Measurements from ENCODE around the gene CRACR2A. TPM values are rescaled to one million over a fixed set of nuclear protein-coding genes. Genes with fewer than 3 reads are reported as not detected.

The CRACR2A gene
- total and polyA plus RNA-seq, 9 of the 15 experiments (the other 6 are each of a cell fraction or from before 2014, with no cell fraction given) = 2.1 to 15.1 (median 10.4) TPM

DNA sequence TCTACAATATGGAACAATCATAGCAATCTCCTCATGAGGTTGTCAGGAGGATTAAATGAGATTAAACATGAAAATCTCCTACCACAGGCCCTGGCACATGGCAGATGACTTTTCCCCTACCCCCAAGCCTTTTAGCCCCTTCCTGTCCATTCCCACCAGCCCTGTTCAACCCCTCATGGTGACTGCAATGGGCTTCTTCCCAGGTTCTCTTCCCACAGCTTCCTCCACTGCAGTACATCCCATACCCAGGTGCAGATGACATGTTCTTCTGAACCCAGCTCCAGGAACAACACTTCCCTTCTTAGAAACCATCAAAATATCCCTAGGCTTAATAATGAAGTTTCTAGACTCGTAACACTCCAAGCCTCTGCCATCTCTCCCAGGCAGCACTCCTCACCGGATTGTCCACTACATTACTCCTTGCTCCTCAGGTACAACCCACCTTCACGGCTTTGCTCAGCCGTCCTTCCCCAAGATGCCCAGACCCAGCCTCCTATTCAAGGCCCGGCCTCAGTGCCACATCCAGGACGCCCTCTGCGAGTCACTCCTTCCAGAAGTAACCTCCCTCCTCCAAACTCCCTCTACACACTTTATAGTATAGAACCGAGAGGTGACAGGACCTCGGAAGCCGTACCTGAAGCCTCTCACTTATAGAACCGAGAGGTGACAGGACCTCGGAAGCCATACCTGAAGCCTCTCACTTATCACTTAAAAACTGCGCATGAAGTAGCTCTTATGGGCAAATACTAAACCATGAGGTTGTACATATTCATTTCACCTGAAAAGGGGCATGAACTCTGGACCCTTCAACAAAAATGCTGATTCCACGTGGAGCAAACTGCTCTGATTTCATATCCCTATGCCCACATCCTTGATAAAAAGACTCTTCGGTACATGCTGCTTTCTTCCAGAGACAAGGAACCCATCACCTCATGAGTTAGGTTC is 1.5 kb downstream of the CRACR2A start (continued):
- TF ChIP-seq GTF2E2 (tag; IDR thresholded peaks at IDR 0.05) (no peak), DNMT1 (IDR thresholded peaks at IDR 0.05) (no peak), HOXB6 (CRISPR knock-in tag; IDR thresholded peaks at IDR 0.05; ENCODE audit: borderline replicate concordance) (no peak), MCM3 (IDR thresholded peaks at IDR 0.05) (no peak), TCFL5 (CRISPR knock-in tag; conservative IDR thresholded peaks at IDR 0.05) (no peak)
- TF ChIP-seq, protein P1, sequence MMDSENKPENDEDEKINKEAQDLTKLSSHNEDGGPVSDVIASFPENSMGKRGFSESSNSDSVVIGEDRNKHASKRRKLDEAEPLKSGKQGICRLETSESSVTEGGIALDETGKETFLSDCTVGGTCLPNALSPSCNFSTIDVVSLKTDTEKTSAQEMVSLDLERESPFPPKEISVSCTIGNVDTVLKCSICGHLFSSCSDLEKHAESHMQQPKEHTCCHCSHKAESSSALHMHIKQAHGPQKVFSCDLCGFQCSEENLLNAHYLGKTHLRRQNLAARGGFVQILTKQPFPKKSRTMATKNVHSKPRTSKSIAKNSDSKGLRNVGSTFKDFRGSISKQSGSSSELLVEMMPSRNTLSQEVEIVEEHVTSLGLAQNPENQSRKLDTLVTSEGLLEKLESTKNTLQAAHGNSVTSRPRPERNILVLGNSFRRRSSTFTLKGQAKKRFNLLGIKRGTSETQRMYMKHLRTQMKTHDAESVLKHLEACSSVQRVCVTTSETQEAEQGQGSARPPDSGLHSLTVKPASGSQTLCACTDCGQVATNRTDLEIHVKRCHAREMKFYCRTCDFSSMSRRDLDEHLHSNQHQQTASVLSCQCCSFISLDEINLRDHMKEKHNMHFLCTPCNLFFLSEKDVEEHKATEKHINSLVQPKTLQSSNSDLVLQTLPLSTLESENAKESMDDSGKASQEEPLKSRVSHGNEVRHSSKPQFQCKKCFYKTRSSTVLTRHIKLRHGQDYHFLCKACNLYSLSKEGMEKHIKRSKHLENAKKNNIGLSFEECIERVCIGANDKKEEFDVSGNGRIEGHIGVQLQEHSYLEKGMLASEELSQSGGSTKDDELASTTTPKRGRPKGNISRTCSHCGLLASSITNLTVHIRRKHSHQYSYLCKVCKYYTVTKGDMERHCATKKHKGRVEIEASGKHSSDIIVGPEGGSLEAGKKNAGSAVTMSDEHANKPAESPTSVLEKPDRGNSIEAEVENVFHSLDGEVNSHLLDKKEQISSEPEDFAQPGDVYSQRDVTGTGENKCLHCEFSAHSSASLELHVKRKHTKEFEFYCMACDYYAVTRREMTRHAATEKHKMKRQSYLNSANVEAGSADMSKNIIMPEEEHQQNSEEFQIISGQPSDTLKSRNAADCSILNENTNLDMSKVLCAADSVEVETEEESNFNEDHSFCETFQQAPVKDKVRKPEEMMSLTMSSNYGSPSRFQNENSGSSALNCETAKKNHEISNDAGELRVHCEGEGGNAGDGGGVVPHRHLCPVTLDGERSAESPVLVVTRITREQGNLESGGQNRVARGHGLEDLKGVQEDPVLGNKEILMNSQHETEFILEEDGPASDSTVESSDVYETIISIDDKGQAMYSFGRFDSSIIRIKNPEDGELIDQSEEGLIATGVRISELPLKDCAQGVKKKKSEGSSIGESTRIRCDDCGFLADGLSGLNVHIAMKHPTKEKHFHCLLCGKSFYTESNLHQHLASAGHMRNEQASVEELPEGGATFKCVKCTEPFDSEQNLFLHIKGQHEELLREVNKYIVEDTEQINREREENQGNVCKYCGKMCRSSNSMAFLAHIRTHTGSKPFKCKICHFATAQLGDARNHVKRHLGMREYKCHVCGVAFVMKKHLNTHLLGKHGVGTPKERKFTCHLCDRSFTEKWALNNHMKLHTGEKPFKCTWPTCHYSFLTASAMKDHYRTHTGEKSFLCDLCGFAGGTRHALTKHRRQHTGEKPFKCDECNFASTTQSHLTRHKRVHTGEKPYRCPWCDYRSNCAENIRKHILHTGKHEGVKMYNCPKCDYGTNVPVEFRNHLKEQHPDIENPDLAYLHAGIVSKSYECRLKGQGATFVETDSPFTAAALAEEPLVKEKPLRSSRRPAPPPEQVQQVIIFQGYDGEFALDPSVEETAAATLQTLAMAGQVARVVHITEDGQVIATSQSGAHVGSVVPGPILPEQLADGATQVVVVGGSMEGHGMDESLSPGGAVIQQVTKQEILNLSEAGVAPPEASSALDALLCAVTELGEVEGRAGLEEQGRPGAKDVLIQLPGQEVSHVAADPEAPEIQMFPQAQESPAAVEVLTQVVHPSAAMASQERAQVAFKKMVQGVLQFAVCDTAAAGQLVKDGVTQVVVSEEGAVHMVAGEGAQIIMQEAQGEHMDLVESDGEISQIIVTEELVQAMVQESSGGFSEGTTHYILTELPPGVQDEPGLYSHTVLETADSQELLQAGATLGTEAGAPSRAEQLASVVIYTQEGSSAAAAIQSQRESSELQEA (IDR thresholded peaks at IDR 0.05; ENCODE audit: low read depth) = no peak
- TF ChIP-seq, protein P2, sequence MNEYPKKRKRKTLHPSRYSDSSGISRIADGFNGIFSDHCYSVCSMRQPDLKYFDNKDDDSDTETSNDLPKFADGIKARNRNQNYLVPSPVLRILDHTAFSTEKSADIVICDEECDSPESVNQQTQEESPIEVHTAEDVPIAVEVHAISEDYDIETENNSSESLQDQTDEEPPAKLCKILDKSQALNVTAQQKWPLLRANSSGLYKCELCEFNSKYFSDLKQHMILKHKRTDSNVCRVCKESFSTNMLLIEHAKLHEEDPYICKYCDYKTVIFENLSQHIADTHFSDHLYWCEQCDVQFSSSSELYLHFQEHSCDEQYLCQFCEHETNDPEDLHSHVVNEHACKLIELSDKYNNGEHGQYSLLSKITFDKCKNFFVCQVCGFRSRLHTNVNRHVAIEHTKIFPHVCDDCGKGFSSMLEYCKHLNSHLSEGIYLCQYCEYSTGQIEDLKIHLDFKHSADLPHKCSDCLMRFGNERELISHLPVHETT (CRISPR knock-in tag; conservative IDR thresholded peaks at IDR 0.05 in 1 of 2, IDR thresholded peaks at IDR 0.05 in 1 of 2) = no peak

Data from K562 (cell line).